Measurements from ENCODE around the gene RECK.

The RECK gene

GRCh38 chr9:36011379-36011778, 25.3 kb upstream of the RECK start:
- H3K4me3 ChIP-seq (replicated peaks; ENCODE audit: low read depth, low read length), result no peak overlapping the region
- no peak for TF ChIP-seq CTCF (IDR thresholded peaks at IDR 0.05; ENCODE audit: low read depth, low read length, missing control alignments)
- no peak for DNase-seq (ENCODE audit: extremely low read depth, low read depth)

- no peak for TF ChIP-seq CTCF (IDR thresholded peaks at IDR 0.05; ENCODE audit: low read depth, low read length, missing control alignments)
- no peak for DNase-seq (ENCODE audit: extremely low read depth, low read depth)
- no peak overlapping the region for H3K4me3 ChIP-seq (replicated peaks; ENCODE audit: low read depth, low read length)
Observed at GRCh38 chr9:36017278-36017677, 19.4 kb upstream of the RECK start.

GRCh38 chr9:36018129-36018528, 18.6 kb upstream of the RECK start:
- TF ChIP-seq CTCF (IDR thresholded peaks at IDR 0.05; ENCODE audit: low read depth, low read length, missing control alignments), result no peak
- H3K4me3 ChIP-seq (replicated peaks; ENCODE audit: low read depth, low read length), result no peak overlapping the region
- DNase-seq (ENCODE audit: extremely low read depth, low read depth), result no peak

- TF ChIP-seq CTCF (IDR thresholded peaks at IDR 0.05; ENCODE audit: low read depth, low read length, missing control alignments), result no peak
- no peak for DNase-seq (ENCODE audit: extremely low read depth, low read depth)
- no peak overlapping the region for H3K4me3 ChIP-seq (replicated peaks; ENCODE audit: low read depth, low read length)
Observed at GRCh38 chr9:36018891-36019720, 17.6 kb upstream of the RECK start.

GRCh38 chr9:36021968-36022367, 14.7 kb upstream of the RECK start:
- TF ChIP-seq CTCF (IDR thresholded peaks at IDR 0.05; ENCODE audit: low read depth, low read length, missing control alignments), result no peak
- no peak overlapping the region for H3K4me3 ChIP-seq (replicated peaks; ENCODE audit: low read depth, low read length)
- no peak for DNase-seq (ENCODE audit: extremely low read depth, low read depth)

- no peak for DNase-seq (ENCODE audit: extremely low read depth, low read depth)
- peak; percentile 77 for TF ChIP-seq CTCF (IDR thresholded peaks at IDR 0.05; ENCODE audit: low read depth, low read length, missing control alignments)
- H3K4me3 ChIP-seq (replicated peaks; ENCODE audit: low read depth, low read length), result no peak overlapping the region
Observed at GRCh38 chr9:36023260-36024048, 13.3 kb upstream of the RECK start.
